CD8-positive, alpha-beta memory T cell (primary cell): ENCODE data around the gene TAF9B. TPM values are rescaled to one million over a fixed set of nuclear protein-coding genes. Genes with fewer than 3 reads are reported as not detected.

Experiments used
- CTCF ChIA-PET: fragments of 350-600 bp; sonication (Branson Sonifier 250); formaldehyde crosslinking; loops from one replicate; lab custom pipeline; 2021; ENCODE audit warnings: antibody characterized with exemption; lab: Charles Lee
- POLR2A ChIA-PET: fragments of 350-600 bp; sonication (Branson Sonifier 250); formaldehyde crosslinking; loops from one replicate; lab custom pipeline; 2021; ENCODE audit warnings: antibody characterized with exemption; lab: Charles Lee
- DNase-seq, 5 donors: peaks; one replicate each; pipeline versions ENCODE4 v3.0.0 to v3.0.0-alpha.2; 2020 to 2022; ENCODE audit warnings: mixed read lengths in 1 of 5
- H3K27ac ChIP-seq: one replicate; pipeline ENCODE4 v1.7.0; 2013; ENCODE audit warnings: low read depth, mild to moderate bottlenecking, low read length, moderate library complexity
- H3K27me3 ChIP-seq: 2 replicates; pipeline ENCODE4 v1.7.0; 2013; ENCODE audit warnings: low read length, mild to moderate bottlenecking; ENCODE audit not compliant: insufficient read depth, poor library complexity, severe bottlenecking
- H3K36me3 ChIP-seq: 2 replicates; pipeline ENCODE4 v1.7.0; 2013; ENCODE audit warnings: mild to moderate bottlenecking, low read length, moderate library complexity; ENCODE audit not compliant: insufficient read depth
- H3K4me1 ChIP-seq: 2 replicates; pipeline ENCODE4 v1.7.0; 2013; ENCODE audit warnings: mild to moderate bottlenecking, low read length, moderate library complexity; ENCODE audit not compliant: insufficient read depth
- H3K4me3 ChIP-seq: 2 replicates; pipeline ENCODE4 v1.7.0; 2013; ENCODE audit warnings: mild to moderate bottlenecking, low read length
- H3K9me3 ChIP-seq: 2 replicates; pipeline ENCODE4 v1.7.0; 2013; ENCODE audit warnings: mild to moderate bottlenecking, low read length
- H3K27ac Mint-ChIP-seq, 8 donors: one replicate each; pipeline ENCODE4 v1.8.0; 2020 to 2021; ENCODE audit warnings: mixed read lengths in 8 of 8, mild to moderate bottlenecking in 6 of 8, inconsistent platforms in 3 of 8, moderate library complexity in 3 of 8
- H3K27me3 Mint-ChIP-seq, 2 donors: one replicate each; pipeline ENCODE4 v1.8.0; 2020 to 2021; ENCODE audit warnings: mixed read lengths in 2 of 2, mild to moderate bottlenecking in 1 of 2, moderate library complexity in 1 of 2
- H3K36me3 Mint-ChIP-seq, 3 donors: one replicate each; pipeline ENCODE4 v1.8.0; 2020 to 2021; ENCODE audit warnings: mixed read lengths in 3 of 3, inconsistent platforms in 1 of 3, mild to moderate bottlenecking in 1 of 3
- H3K4me1 Mint-ChIP-seq, 3 donors: one replicate each; pipeline ENCODE4 v1.8.0; 2020 to 2021; ENCODE audit warnings: mixed read lengths in 3 of 3, inconsistent platforms in 1 of 3, mild to moderate bottlenecking in 1 of 3
- H3K4me3 Mint-ChIP-seq, 7 donors: one replicate each; pipeline ENCODE4 v1.8.0; 2020 to 2021; ENCODE audit warnings: mixed read lengths in 7 of 7, mild to moderate bottlenecking in 6 of 7, moderate library complexity in 4 of 7, inconsistent platforms in 2 of 7
- H3K9me3 Mint-ChIP-seq, 5 donors: one replicate each; pipeline ENCODE4 v1.8.0; 2020 to 2022; ENCODE audit warnings: mixed read lengths in 5 of 5, mild to moderate bottlenecking in 3 of 5, moderate library complexity in 2 of 5, inconsistent platforms in 1 of 5
- polyA plus RNA-seq: library from polyadenylated mRNA; unstranded; fragments of 300-500 nt; fragmentation: Illumina TruSeq; gene quantifications from one replicate; pipeline ENCODE4 v1.2.3, GENCODE V29; 2021
- total RNA-seq, 2 experiments: library from RNA; stranded (reverse); gene quantifications; one replicate each; pipeline ENCODE4 v1.2.3, GENCODE V29; 2021

Gene TAF9B
- total and polyA plus RNA-seq, 3 experiments from 2014 or later = 21.0 to 32.1 (median 27.7) TPM

DNA sequence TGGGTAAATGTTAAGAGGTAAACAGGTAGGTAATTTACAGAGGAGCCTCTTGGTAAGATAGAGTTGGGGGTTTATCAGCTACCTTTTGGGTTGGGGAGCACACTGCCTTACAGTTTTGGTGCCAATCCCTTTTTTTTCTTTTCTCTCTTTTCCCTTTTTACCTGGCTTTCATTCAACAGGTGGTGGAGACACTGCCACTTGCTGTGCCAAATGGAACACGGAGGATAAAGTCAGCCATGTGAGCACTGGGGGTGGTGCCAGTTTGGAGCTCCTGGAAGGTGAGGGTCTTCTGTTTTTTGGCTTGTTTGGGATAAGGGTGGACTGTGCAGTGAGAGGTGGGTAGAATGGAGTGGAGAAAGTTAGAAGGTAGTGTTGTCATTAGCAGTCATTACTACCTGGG, 14.3 kb downstream of the TAF9B start:
- Mint-ChIP-seq H3K27me3 (peaks cover 0 to 3% of the 10 kb centered on the region in 2 donors), H3K9me3 (no peaks in the 10 kb centered on the region), H3K36me3 (peaks cover 0 to 82% (median 6%) of the 10 kb centered on the region in 3 donors), H3K4me3 (peak overlapping the region in 1 of 7 donors; percentile 15), H3K27ac (peak overlapping the region in 1 of 8 donors; percentile 10), H3K4me1 (peaks cover 0 to 31% (median 4%) of the 10 kb centered on the region in 3 donors)
- DNase-seq = no peak
- Histone ChIP-seq H3K9me3 (no peaks in the 10 kb centered on the region), H3K4me3 (no peak overlapping the region), H3K4me1 (no peaks in the 10 kb centered on the region), H3K27me3 (no peaks in the 10 kb centered on the region), H3K27ac (no peak overlapping the region), H3K36me3 (peaks cover 34% of the 10 kb centered on the region)
- ChIA-PET CTCF (interaction anchor here (0.5 to 1.0 kb wide), 2 partner anchors 74 to 1330 kb away, joined by 3 read pairs; no protein-coding TSS in a partner anchor), POLR2A (interaction anchor here (1.2 kb wide), 1 partner anchor 14 kb away, joined by 3 read pairs; the partner anchor contains the start of gene TAF9B)

DNA sequence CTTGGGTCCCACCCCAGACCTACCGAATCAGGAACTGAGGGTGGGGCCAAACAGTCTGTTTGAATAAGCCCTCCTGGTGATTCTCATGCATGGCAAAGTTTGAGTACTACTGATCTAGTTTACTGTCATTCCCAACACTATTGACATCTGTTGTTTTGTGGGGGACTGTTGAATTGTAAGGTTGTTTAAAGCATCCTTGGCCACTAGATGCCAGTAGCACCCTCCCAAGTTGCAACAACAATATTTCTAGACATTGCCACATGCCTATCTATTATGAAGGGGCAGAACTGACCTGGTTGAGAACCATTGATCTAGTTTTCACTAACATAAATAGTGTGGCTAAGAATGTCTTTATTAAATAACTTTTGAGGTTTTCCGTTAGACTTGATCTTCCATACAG, 15.1 kb downstream of the TAF9B start:
- Histone ChIP-seq H3K4me1 (no peaks in the 10 kb centered on the region), H3K27me3 (no peaks in the 10 kb centered on the region), H3K4me3 (no peak overlapping the region), H3K27ac (no peak overlapping the region), H3K36me3 (peaks cover 36% of the 10 kb centered on the region), H3K9me3 (no peaks in the 10 kb centered on the region)
- ChIA-PET POLR2A (interaction anchor here (1.2 kb wide), 1 partner anchor 15 kb away, joined by 3 read pairs; the partner anchor contains the start of gene TAF9B), CTCF (no interaction called here)
- peaks cover 0 to 3% of the 10 kb centered on the region in 2 donors for H3K27me3 Mint-ChIP-seq
- peaks cover 0 to 81% (median 8%) of the 10 kb centered on the region in 3 donors for H3K36me3 Mint-ChIP-seq
- H3K4me1 Mint-ChIP-seq = peaks cover 0 to 39% (median 8%) of the 10 kb centered on the region in 3 donors
- no peak for DNase-seq
- H3K4me3 Mint-ChIP-seq = no peak overlapping the region
- peak overlapping the region in 6 of 8 donors; percentile 11 to 74 (median 54) for H3K27ac Mint-ChIP-seq
- H3K9me3 Mint-ChIP-seq = no peaks in the 10 kb centered on the region

DNA sequence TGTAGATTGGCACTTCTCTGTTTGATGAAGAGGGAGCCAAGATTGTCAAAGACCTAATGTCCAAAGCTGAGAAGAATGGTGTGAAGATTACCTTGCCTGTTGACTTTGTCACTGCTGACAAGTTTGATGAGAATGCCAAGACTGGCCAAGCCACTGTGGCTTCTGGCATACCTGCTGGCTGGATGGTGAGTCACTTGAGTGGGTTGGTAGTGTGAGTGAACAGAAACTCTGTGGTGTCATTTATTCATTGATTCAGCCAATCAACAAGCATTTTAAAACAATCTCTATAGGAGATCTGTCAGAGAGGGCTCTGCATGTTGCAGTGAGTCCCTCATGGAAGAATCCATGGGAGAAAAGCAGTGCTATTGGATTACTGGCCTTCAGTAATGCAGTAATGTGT, 16.3 kb downstream of the TAF9B start:
- Mint-ChIP-seq H3K27ac (peak overlapping the region in 5 of 8 donors; percentile 13 to 61 (median 43)), H3K36me3 (peaks cover 0 to 85% (median 8%) of the 10 kb centered on the region in 3 donors), H3K4me1 (peaks cover 5 to 46% (median 8%) of the 10 kb centered on the region in 3 donors), H3K9me3 (no peaks in the 10 kb centered on the region), H3K4me3 (no peak overlapping the region), H3K27me3 (peaks cover 0 to 1% of the 10 kb centered on the region in 2 donors)
- no peak overlapping the region for H3K4me3 ChIP-seq
- DNase-seq = no peak
- H3K27me3 ChIP-seq = no peaks in the 10 kb centered on the region
- H3K4me1 ChIP-seq = no peaks in the 10 kb centered on the region
- peaks cover 44% of the 10 kb centered on the region for H3K36me3 ChIP-seq
- no peak overlapping the region for H3K27ac ChIP-seq
- ChIA-PET CTCF (no interaction called here), POLR2A (interaction anchor here (0.7 kb wide), 1 partner anchor 8 kb away, joined by 6 read pairs; no protein-coding TSS in a partner anchor)
- no peaks in the 10 kb centered on the region for H3K9me3 ChIP-seq

DNA sequence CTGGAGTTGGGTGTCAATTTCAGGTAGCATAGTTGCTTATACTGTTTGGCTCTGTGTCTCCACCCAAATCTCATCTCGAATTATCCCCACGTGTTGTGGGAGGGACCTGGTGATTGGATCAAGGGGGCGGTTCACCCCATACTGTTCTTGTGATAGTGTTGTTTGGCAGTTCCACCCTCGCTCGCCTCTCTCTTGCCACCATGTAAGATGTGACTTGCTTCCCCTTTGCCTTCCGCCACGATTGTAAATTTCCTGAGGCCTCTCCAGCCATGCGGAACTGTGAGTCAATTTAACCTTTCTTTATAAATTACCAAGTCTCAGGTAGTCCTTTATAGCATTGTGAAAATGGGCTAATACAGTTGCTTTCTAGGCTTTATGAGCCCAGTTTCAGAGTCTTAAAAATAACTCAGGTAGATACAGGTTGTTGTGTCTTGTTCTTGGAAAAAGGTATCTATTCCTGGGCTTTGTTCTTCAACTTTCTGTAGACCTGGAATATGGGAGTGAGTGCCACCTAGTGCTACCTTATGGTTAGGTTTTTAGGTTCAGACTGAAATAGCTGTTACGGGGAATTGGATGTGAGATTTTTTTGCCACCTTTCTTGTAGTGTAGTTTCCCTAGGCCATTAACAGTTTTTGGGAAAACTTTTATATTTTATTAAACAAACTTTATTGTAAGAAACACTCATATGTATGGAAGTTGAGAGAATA, 19.8 kb downstream of the TAF9B start:
- Histone ChIP-seq H3K4me1 (peaks cover 19% of the 10 kb centered on the region), H3K4me3 (no peak overlapping the region), H3K27me3 (no peaks in the 10 kb centered on the region), H3K27ac (no peak overlapping the region), H3K9me3 (no peaks in the 10 kb centered on the region), H3K36me3 (peaks cover 60% of the 10 kb centered on the region)
- Mint-ChIP-seq H3K4me3 (peak overlapping the region in 1 of 7 donors; percentile 1), H3K27me3 (peaks cover 0 to 4% of the 10 kb centered on the region in 2 donors), H3K4me1 (peaks cover 17 to 69% (median 27%) of the 10 kb centered on the region in 3 donors), H3K36me3 (peaks cover 2 to 89% (median 13%) of the 10 kb centered on the region in 3 donors), H3K27ac (peak overlapping the region in 4 of 8 donors; percentile 0 to 75 (median 33)), H3K9me3 (no peaks in the 10 kb centered on the region)
- no peak for DNase-seq
- ChIA-PET CTCF (no interaction called here), POLR2A (no interaction called here)

DNA sequence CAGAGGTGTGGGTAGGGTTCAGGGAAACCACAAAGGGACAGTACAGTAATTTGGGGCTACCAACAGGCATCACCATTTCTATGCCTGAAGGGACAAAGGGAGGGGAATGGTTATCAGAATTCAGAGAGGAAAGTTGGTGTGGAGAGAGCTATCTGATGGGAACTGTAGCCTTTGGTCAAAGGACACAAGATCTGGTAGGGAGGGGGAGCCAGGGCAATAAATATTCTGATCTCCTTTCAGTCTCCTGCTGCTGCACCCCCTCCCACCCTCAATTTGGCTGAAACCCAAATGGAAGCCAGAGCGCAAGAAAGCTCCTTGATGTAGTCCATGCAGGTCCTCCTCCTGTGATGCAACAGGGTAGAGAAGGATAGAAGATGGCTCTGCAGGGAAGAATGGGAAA, 20.8 kb downstream of the TAF9B start:
- no peaks in the 10 kb centered on the region for H3K27me3 ChIP-seq
- no peak overlapping the region for H3K4me3 ChIP-seq
- H3K4me1 ChIP-seq = peaks cover 20% of the 10 kb centered on the region
- no peak for DNase-seq
- ChIA-PET POLR2A (no interaction called here), CTCF (no interaction called here)
- Mint-ChIP-seq H3K36me3 (peaks cover 2 to 90% (median 13%) of the 10 kb centered on the region in 3 donors), H3K4me1 (peaks cover 18 to 72% (median 32%) of the 10 kb centered on the region in 3 donors), H3K27me3 (peaks cover 0 to 4% of the 10 kb centered on the region in 2 donors), H3K4me3 (no peak overlapping the region), H3K27ac (peak overlapping the region in 6 of 8 donors; percentile 23 to 68 (median 54)), H3K9me3 (no peaks in the 10 kb centered on the region)
- H3K27ac ChIP-seq = no peak overlapping the region
- H3K9me3 ChIP-seq = no peaks in the 10 kb centered on the region
- peaks cover 62% of the 10 kb centered on the region for H3K36me3 ChIP-seq

DNA sequence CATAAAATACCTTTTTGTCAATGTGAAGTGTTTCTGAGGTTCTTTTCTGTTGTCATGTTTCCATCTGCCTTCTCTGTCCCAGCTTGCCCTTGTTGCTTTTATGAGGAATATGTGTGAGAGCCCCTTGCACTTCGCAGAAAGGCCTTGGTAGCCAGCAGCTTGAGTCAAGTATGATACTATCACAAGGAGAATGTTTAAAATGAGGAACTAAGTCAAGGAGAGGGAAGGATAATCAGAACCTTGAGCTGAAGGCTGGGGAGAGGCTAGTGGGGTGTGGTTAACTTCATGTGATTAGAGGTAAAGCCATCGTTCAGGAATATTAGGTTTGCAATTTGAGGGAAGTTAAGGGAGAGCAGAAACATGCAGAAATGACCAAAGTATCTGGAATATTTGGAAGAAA, 22.7 kb downstream of the TAF9B start:
- Histone ChIP-seq H3K9me3 (no peaks in the 10 kb centered on the region), H3K27ac (no peak overlapping the region), H3K4me1 (peaks cover 27% of the 10 kb centered on the region), H3K27me3 (no peaks in the 10 kb centered on the region), H3K36me3 (peaks cover 70% of the 10 kb centered on the region), H3K4me3 (no peak overlapping the region)
- no peak for DNase-seq
- POLR2A ChIA-PET = interaction anchor here (1.0 kb wide), 1 partner anchor 19 kb away, joined by 3 read pairs; no protein-coding TSS in a partner anchor
- CTCF ChIA-PET = interaction anchor here (1.0 kb wide), 1 partner anchor 14 kb away, joined by 3 read pairs; no protein-coding TSS in a partner anchor
- Mint-ChIP-seq H3K9me3 (no peaks in the 10 kb centered on the region), H3K4me3 (no peak overlapping the region), H3K4me1 (peaks cover 25 to 73% (median 33%) of the 10 kb centered on the region in 3 donors), H3K36me3 (peaks cover 2 to 89% (median 8%) of the 10 kb centered on the region in 3 donors), H3K27me3 (peaks cover 0 to 3% of the 10 kb centered on the region in 2 donors), H3K27ac (peak overlapping the region in 4 of 8 donors; percentile 1 to 57 (median 26))

DNA sequence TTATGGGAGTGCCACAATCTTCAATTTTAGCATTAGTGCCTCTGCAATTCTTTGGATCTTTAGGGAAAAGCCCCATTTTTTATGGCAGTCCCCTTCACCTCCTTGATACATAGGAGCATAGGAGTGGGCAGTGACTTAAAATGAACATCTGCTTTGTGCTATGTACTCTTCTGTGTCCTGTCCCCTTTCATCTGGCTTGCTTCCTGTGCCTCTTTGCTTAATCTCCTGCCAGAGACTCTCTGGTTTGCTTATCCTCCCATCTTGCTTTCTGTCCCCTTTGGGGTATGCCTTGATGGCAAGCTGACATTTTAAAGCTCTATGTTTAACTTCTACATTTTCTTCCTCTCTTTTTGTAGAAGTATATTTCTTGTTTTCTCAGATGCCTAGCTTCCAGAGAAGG, 23.1 kb downstream of the TAF9B start:
- ChIA-PET CTCF (interaction anchor here (1.0 kb wide), 1 partner anchor 14 kb away, joined by 3 read pairs; no protein-coding TSS in a partner anchor), POLR2A (no interaction called here)
- Histone ChIP-seq H3K9me3 (no peaks in the 10 kb centered on the region), H3K27me3 (no peaks in the 10 kb centered on the region), H3K36me3 (peaks cover 70% of the 10 kb centered on the region), H3K27ac (no peak overlapping the region), H3K4me3 (no peak overlapping the region), H3K4me1 (peaks cover 30% of the 10 kb centered on the region)
- H3K4me3 Mint-ChIP-seq = no peak overlapping the region
- H3K27ac Mint-ChIP-seq = peak overlapping the region in 6 of 8 donors; percentile 1 to 57 (median 32)
- peaks cover 0 to 3% of the 10 kb centered on the region in 2 donors for H3K27me3 Mint-ChIP-seq
- H3K4me1 Mint-ChIP-seq = peaks cover 28 to 74% (median 36%) of the 10 kb centered on the region in 3 donors
- H3K36me3 Mint-ChIP-seq = peaks cover 2 to 89% (median 8%) of the 10 kb centered on the region in 3 donors
- DNase-seq = no peak
- no peaks in the 10 kb centered on the region for H3K9me3 Mint-ChIP-seq
